Ishikawa (cell line): ENCODE results near the gene TTN.

Experiments used
- CEBPB ChIP-seq: IDR thresholded peaks from 2 replicates; pipeline ENCODE4 v1.6.1; 2012
- CREB1 ChIP-seq: IDR thresholded peaks from 2 replicates; pipeline ENCODE4 v1.6.1; 2012; ENCODE audit warnings: low read depth
- EGR1 ChIP-seq: IDR thresholded peaks from 2 replicates; pipeline ENCODE4 v1.6.1; 2012
- EP300 ChIP-seq: IDR thresholded peaks from 2 replicates; pipeline ENCODE4 v1.6.1; 2012; ENCODE audit warnings: borderline replicate concordance
- FOXM1 ChIP-seq: IDR thresholded peaks from 2 replicates; pipeline ENCODE4 v1.6.1; 2012; ENCODE audit warnings: low read depth, borderline replicate concordance
- NFIC ChIP-seq: IDR thresholded peaks from 2 replicates; pipeline ENCODE4 v1.6.1; 2012
- RAD21 ChIP-seq: IDR thresholded peaks from 2 replicates; pipeline ENCODE4 v1.6.1; 2012; ENCODE audit warnings: low read depth
- TAF1 ChIP-seq: IDR thresholded peaks from 2 replicates; pipeline ENCODE4 v1.6.1; 2012; ENCODE audit warnings: low read depth, mild to moderate bottlenecking
- TCF12 ChIP-seq: IDR thresholded peaks from 2 replicates; pipeline ENCODE4 v1.6.1; 2012; ENCODE audit warnings: low read depth
- TEAD4 ChIP-seq: IDR thresholded peaks from 2 replicates; pipeline ENCODE4 v1.6.1; 2012
- YY1 ChIP-seq: IDR thresholded peaks from 2 replicates; pipeline ENCODE4 v1.6.1; 2012; ENCODE audit warnings: low read depth
- ZBTB7A ChIP-seq: IDR thresholded peaks from 2 replicates; pipeline ENCODE4 v1.6.1; 2012; ENCODE audit warnings: low read depth
- TF ChIP-seq, protein P1 (sequence below): IDR thresholded peaks from 2 replicates; pipeline ENCODE4 v1.6.1; 2012
- TF ChIP-seq, protein P2 (sequence below): IDR thresholded peaks from 2 replicates; pipeline ENCODE4 v1.6.1; 2012
- TF ChIP-seq, protein P3 (sequence below): IDR thresholded peaks from 2 replicates; pipeline ENCODE4 v1.6.1; 2012; ENCODE audit warnings: low read depth, mild to moderate bottlenecking

TTN gene

GRCh38 chr2:178756843-178757242 lies 50.4 kb downstream of the TTN start:
- no peak for TF ChIP-seq CEBPB
- TF ChIP-seq NFIC, result no peak

DNA sequence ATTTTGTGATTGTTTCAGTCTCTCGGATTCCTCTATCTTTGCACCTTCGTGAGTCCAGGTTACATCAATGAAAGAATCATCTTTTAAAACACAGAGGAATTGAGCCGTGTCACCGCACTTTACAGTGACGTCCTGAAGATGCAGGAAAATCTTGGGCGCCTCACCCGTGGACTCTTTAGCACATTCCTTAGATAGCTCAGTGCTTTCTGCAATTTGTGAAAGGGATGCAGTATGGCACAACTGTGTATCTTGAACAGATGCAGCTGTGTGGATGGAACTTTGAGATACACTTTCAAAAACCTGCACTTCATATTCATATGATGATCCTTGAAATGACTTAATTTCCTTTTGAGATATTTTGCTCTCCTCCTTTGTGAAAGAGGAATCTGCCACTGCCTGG lies 50.9 kb downstream of the TTN start:
- TF ChIP-seq EGR1 (no peak), YY1 (no peak), EP300 (no peak), CEBPB (no peak), ZBTB7A (no peak), RAD21 (no peak), TEAD4 (no peak), CREB1 (no peak), TAF1 (no peak)
- TF ChIP-seq, protein P1, sequence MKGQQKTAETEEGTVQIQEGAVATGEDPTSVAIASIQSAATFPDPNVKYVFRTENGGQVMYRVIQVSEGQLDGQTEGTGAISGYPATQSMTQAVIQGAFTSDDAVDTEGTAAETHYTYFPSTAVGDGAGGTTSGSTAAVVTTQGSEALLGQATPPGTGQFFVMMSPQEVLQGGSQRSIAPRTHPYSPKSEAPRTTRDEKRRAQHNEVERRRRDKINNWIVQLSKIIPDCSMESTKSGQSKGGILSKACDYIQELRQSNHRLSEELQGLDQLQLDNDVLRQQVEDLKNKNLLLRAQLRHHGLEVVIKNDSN, result no peak
- TF ChIP-seq, protein P2, sequence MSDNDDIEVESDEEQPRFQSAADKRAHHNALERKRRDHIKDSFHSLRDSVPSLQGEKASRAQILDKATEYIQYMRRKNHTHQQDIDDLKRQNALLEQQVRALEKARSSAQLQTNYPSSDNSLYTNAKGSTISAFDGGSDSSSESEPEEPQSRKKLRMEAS, result no peak

- TF ChIP-seq EGR1, result no peak
- TF ChIP-seq, protein P1, result no peak
- no peak for TF ChIP-seq CEBPB
- TF ChIP-seq TCF12, result no peak
- TF ChIP-seq, protein P3, sequence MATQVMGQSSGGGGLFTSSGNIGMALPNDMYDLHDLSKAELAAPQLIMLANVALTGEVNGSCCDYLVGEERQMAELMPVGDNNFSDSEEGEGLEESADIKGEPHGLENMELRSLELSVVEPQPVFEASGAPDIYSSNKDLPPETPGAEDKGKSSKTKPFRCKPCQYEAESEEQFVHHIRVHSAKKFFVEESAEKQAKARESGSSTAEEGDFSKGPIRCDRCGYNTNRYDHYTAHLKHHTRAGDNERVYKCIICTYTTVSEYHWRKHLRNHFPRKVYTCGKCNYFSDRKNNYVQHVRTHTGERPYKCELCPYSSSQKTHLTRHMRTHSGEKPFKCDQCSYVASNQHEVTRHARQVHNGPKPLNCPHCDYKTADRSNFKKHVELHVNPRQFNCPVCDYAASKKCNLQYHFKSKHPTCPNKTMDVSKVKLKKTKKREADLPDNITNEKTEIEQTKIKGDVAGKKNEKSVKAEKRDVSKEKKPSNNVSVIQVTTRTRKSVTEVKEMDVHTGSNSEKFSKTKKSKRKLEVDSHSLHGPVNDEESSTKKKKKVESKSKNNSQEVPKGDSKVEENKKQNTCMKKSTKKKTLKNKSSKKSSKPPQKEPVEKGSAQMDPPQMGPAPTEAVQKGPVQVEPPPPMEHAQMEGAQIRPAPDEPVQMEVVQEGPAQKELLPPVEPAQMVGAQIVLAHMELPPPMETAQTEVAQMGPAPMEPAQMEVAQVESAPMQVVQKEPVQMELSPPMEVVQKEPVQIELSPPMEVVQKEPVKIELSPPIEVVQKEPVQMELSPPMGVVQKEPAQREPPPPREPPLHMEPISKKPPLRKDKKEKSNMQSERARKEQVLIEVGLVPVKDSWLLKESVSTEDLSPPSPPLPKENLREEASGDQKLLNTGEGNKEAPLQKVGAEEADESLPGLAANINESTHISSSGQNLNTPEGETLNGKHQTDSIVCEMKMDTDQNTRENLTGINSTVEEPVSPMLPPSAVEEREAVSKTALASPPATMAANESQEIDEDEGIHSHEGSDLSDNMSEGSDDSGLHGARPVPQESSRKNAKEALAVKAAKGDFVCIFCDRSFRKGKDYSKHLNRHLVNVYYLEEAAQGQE, result no peak
- TF ChIP-seq, protein P2, result no peak
These were observed 59.5 kb downstream of the TTN start for GRCh38 chr2:178747767-178748166.

DNA sequence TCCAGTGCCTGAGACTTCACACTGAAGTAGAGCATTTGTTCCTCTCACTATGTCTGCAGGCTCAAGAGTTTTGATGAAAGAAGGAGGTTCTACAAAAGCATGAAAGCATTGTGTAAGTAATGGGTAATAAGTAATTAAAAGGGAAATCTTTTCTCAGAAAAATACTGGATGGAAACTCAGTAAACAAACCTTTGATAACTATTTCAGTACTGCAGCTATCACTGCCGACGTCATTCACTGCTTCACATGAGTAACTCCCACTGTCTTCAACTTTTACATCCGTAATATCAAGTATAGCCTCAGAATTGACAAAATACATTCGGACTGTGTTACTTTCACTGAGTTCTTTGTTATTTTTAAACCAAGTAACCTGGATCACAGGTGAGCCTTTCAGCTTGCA lies 72.7 kb downstream of the TTN start:
- TF ChIP-seq, protein P1, result no peak
- TF ChIP-seq TEAD4 (no peak), TCF12 (no peak), TAF1 (no peak), YY1 (no peak), NFIC (no peak), FOXM1 (no peak), RAD21 (no peak), CREB1 (no peak), ZBTB7A (no peak)
- TF ChIP-seq, protein P2, result no peak
- TF ChIP-seq, protein P3, result no peak

- no peak for TF ChIP-seq FOXM1
- no peak for TF ChIP-seq ZBTB7A
- TF ChIP-seq RAD21, result no peak
- no peak for TF ChIP-seq NFIC
- no peak for TF ChIP-seq TCF12
- no peak for TF ChIP-seq YY1
- TF ChIP-seq, protein P3, result no peak
- TF ChIP-seq CREB1, result no peak
- no peak for TF ChIP-seq TEAD4
- TF ChIP-seq EP300, result no peak
- TF ChIP-seq, protein P1, result no peak
- TF ChIP-seq TAF1, result no peak
- TF ChIP-seq CEBPB, result no peak
- TF ChIP-seq, protein P2, result no peak
- TF ChIP-seq EGR1, result no peak
These were observed 73.2 kb downstream of the TTN start for GRCh38 chr2:178733975-178734374.
